ENCODE measurements around the gene SMYD1.
"Not testable (repeated sequence)": the region's sequence is repeated elsewhere in the genome, so short reads cannot be mapped to it uniquely, and the experiment has no call there.

Gene SMYD1

GRCh38 chr2:88067598-88067997, at the start of gene SMYD1:
Gene SMYD1, plus strand, starts transcription at chr2:88067825. Its CDS starts 40 bp downstream, at chr2:88067865.
- FAIRE-seq, result no peak

GRCh38 chr2:88018077-88018805, 49.4 kb upstream of the SMYD1 start:
- FAIRE-seq, result not testable (repeated sequence)

GRCh38 chr2:88018909-88019308, 48.7 kb upstream of the SMYD1 start:
- no peak for FAIRE-seq

- FAIRE-seq, result no peak
Observed at GRCh38 chr2:88019985-88020384, 47.6 kb upstream of the SMYD1 start.

GRCh38 chr2:88022669-88022921, 45.0 kb upstream of the SMYD1 start:
- no peak for FAIRE-seq

- FAIRE-seq, result no peak
Observed at GRCh38 chr2:88024509-88024908, 43.1 kb upstream of the SMYD1 start.

GRCh38 chr2:88027697-88028389, 39.8 kb upstream of the SMYD1 start:
- FAIRE-seq, result no peak

- no peak for FAIRE-seq
Observed at GRCh38 chr2:88028931-88029330, 38.7 kb upstream of the SMYD1 start.

GRCh38 chr2:88032070-88032702, 35.4 kb upstream of the SMYD1 start:
- FAIRE-seq, result no peak

- no peak for FAIRE-seq
Observed at GRCh38 chr2:88036182-88036581, 31.4 kb upstream of the SMYD1 start.

- no peak for FAIRE-seq
Observed at GRCh38 chr2:88036606-88037005, 31.0 kb upstream of the SMYD1 start.

GRCh38 chr2:88038263-88039105, 29.1 kb upstream of the SMYD1 start:
- FAIRE-seq, result no peak

GRCh38 chr2:88042476-88042875, 25.1 kb upstream of the SMYD1 start:
- FAIRE-seq, result no peak

GRCh38 chr2:88045561-88045960, 22.1 kb upstream of the SMYD1 start:
- not testable (repeated sequence) for FAIRE-seq

GRCh38 chr2:88048541-88048940, 19.1 kb upstream of the SMYD1 start:
- no peak for FAIRE-seq

- FAIRE-seq, result no peak
Observed at GRCh38 chr2:88049622-88050021, 18.0 kb upstream of the SMYD1 start.

GRCh38 chr2:88051792-88052191, 15.8 kb upstream of the SMYD1 start:
- no peak for FAIRE-seq

GRCh38 chr2:88053296-88053695, 14.3 kb upstream of the SMYD1 start:
- no peak for FAIRE-seq

GRCh38 chr2:88053934-88054781, 13.5 kb upstream of the SMYD1 start:
- no peak for FAIRE-seq

- FAIRE-seq, result no peak
Observed at GRCh38 chr2:88054782-88055370, 12.7 kb upstream of the SMYD1 start.

GRCh38 chr2:88055371-88056128, 12.1 kb upstream of the SMYD1 start, which contains the start of gene KRCC1:
Gene KRCC1, minus strand, starts transcription at chr2:88055783. Its CDS starts 27,220 bp downstream, at chr2:88028563.
- FAIRE-seq, result no peak
